ENCODE results near the gene MAPKAP1. TPM values are rescaled to one million over a fixed set of nuclear protein-coding genes. Genes with fewer than 3 reads are reported as not detected.

MAPKAP1 gene
- total and polyA plus RNA-seq, 8 donors, result 49.5 to 89.5 (median 56.2) TPM

- Histone ChIP-seq H3K4me3 (no peak overlapping the region), H3K9me3 (no peaks in the 10 kb centered on the region), H3K4me1 (no peaks in the 10 kb centered on the region), H3K27ac (no peak overlapping the region), H3K27me3 (no peaks in the 10 kb centered on the region), H3K36me3 (no peaks in the 10 kb centered on the region)
- intact Hi-C loops (cut with DNase I), result no loop called here
- no peak for TF ChIP-seq CTCF (IDR thresholded peaks at IDR 0.05)
- DNase-seq (no peak), ATAC-seq (no peak)
Observed at GRCh38 chr9:125430161-125431011, 276.6 kb downstream of the MAPKAP1 start.

GRCh38 chr9:125429476-125430160 lies 277.4 kb downstream of the MAPKAP1 start:
- ATAC-seq (no peak), DNase-seq (peak in 1 of 4 donors; percentile 43)
- no peak for TF ChIP-seq CTCF (IDR thresholded peaks at IDR 0.05)
- Histone ChIP-seq H3K4me1 (no peaks in the 10 kb centered on the region), H3K4me3 (no peak overlapping the region), H3K27ac (no peak overlapping the region), H3K9me3 (no peaks in the 10 kb centered on the region), H3K27me3 (no peaks in the 10 kb centered on the region), H3K36me3 (no peaks in the 10 kb centered on the region)
- intact Hi-C loops (cut with DNase I), result no loop called here

GRCh38 chr9:125428902-125429467 lies 278.0 kb downstream of the MAPKAP1 start:
- no peaks in the 10 kb centered on the region for H3K27me3 ChIP-seq
- H3K4me3 ChIP-seq, result no peak overlapping the region
- intact Hi-C loops (cut with DNase I), result no loop called here
- H3K4me1 ChIP-seq, result no peaks in the 10 kb centered on the region
- no peaks in the 10 kb centered on the region for H3K36me3 ChIP-seq
- no peak for TF ChIP-seq CTCF (IDR thresholded peaks at IDR 0.05)
- DNase-seq (peak in 2 of 4 donors; percentile 55 to 67), ATAC-seq (no peak)
- no peaks in the 10 kb centered on the region for H3K9me3 ChIP-seq
- no peak overlapping the region for H3K27ac ChIP-seq

GRCh38 chr9:125428060-125428901 lies 278.7 kb downstream of the MAPKAP1 start:
- Histone ChIP-seq H3K27me3 (no peaks in the 10 kb centered on the region), H3K4me1 (no peaks in the 10 kb centered on the region), H3K9me3 (no peaks in the 10 kb centered on the region), H3K27ac (no peak overlapping the region), H3K36me3 (no peaks in the 10 kb centered on the region), H3K4me3 (no peak overlapping the region)
- intact Hi-C loops (cut with DNase I), result no loop called here
- TF ChIP-seq CTCF (IDR thresholded peaks at IDR 0.05), result peak; percentile 24 to 35
- ATAC-seq, result peak; percentile 75
- peak in 1 of 4 donors; percentile 78 for DNase-seq
